ENCODE measurements around the gene TMEM145.
"Not testable (repeated sequence)": the region's sequence is repeated elsewhere in the genome, so short reads cannot be mapped to it uniquely, and the experiment has no call there.

Gene TMEM145

GRCh38 chr19:42333975-42334696, 21.0 kb downstream of the TMEM145 start:
- DNase-seq (ENCODE audit: insufficient read length) = no peak
- no peak for FAIRE-seq

GRCh38 chr19:42334697-42335373, 21.7 kb downstream of the TMEM145 start:
- TF ChIP-seq POLR2A (IDR thresholded peaks at IDR 0.05; ENCODE audit: low read depth, low read length) (no peak), POLR2AphosphoS5 (IDR thresholded peaks at IDR 0.05; ENCODE audit: low read depth, low read length) (no peak), TAF1 (IDR thresholded peaks at IDR 0.05; ENCODE audit: borderline replicate concordance, low read depth, low read length) (no peak)
- DNase-seq (ENCODE audit: insufficient read length) (no peak), FAIRE-seq (no peak)

More at GRCh38 chr19:42333975-42334696, 21.0 kb downstream of the TMEM145 start:
- TF ChIP-seq POLR2A (IDR thresholded peaks at IDR 0.05; ENCODE audit: low read depth, low read length) = no peak

GRCh38 chr19:42335374-42335936, 22.3 kb downstream of the TMEM145 start:
- TF ChIP-seq POLR2AphosphoS5 (IDR thresholded peaks at IDR 0.05; ENCODE audit: low read depth, low read length) (no peak), POLR2A (IDR thresholded peaks at IDR 0.05; ENCODE audit: low read depth, low read length) (no peak), TAF1 (IDR thresholded peaks at IDR 0.05; ENCODE audit: borderline replicate concordance, low read depth, low read length) (no peak)
- no peak for FAIRE-seq
- no peak for DNase-seq (ENCODE audit: insufficient read length)

- FAIRE-seq (no peak), DNase-seq (ENCODE audit: insufficient read length) (no peak)
Observed at GRCh38 chr19:42335971-42336370, 22.9 kb downstream of the TMEM145 start.

GRCh38 chr19:42339126-42339860, 26.2 kb downstream of the TMEM145 start:
- not testable (repeated sequence) for DNase-seq (ENCODE audit: insufficient read length)

More at GRCh38 chr19:42335971-42336370, 22.9 kb downstream of the TMEM145 start:
- no peak for TF ChIP-seq POLR2AphosphoS5 (IDR thresholded peaks at IDR 0.05; ENCODE audit: low read depth, low read length)
- no peak for TF ChIP-seq TAF1 (IDR thresholded peaks at IDR 0.05; ENCODE audit: borderline replicate concordance, low read depth, low read length)
- TF ChIP-seq POLR2A (IDR thresholded peaks at IDR 0.05; ENCODE audit: low read depth, low read length) = no peak

GRCh38 chr19:42339922-42340321, 26.8 kb downstream of the TMEM145 start:
- FAIRE-seq; DNase-seq (ENCODE audit: insufficient read length): not testable (repeated sequence)

More at GRCh38 chr19:42339126-42339860, 26.2 kb downstream of the TMEM145 start:
- not testable (repeated sequence) for FAIRE-seq

- no peak for FAIRE-seq
Observed at GRCh38 chr19:42343344-42344110, 30.4 kb downstream of the TMEM145 start.

GRCh38 chr19:42344336-42344893, 31.3 kb downstream of the TMEM145 start:
- DNase-seq (ENCODE audit: insufficient read length) (no peak), FAIRE-seq (no peak)
- TF ChIP-seq TAF1 (IDR thresholded peaks at IDR 0.05; ENCODE audit: borderline replicate concordance, low read depth, low read length) (no peak), POLR2AphosphoS5 (IDR thresholded peaks at IDR 0.05; ENCODE audit: low read depth, low read length) (no peak), POLR2A (IDR thresholded peaks at IDR 0.05; ENCODE audit: low read depth, low read length) (no peak)

More at GRCh38 chr19:42343344-42344110, 30.4 kb downstream of the TMEM145 start:
- no peak for DNase-seq (ENCODE audit: insufficient read length)
- TF ChIP-seq TAF1 (IDR thresholded peaks at IDR 0.05; ENCODE audit: borderline replicate concordance, low read depth, low read length) (no peak), POLR2A (IDR thresholded peaks at IDR 0.05; ENCODE audit: low read depth, low read length) (no peak), POLR2AphosphoS5 (IDR thresholded peaks at IDR 0.05; ENCODE audit: low read depth, low read length) (no peak)

- no peak for DNase-seq (ENCODE audit: insufficient read length)
- no peak for TF ChIP-seq POLR2AphosphoS5 (IDR thresholded peaks at IDR 0.05; ENCODE audit: low read depth, low read length)
- TF ChIP-seq POLR2A (IDR thresholded peaks at IDR 0.05; ENCODE audit: low read depth, low read length) = no peak
- TF ChIP-seq TAF1 (IDR thresholded peaks at IDR 0.05; ENCODE audit: borderline replicate concordance, low read depth, low read length) = no peak
- FAIRE-seq = no peak
Observed at GRCh38 chr19:42345191-42345812, 32.2 kb downstream of the TMEM145 start.

- TF ChIP-seq TAF1 (IDR thresholded peaks at IDR 0.05; ENCODE audit: borderline replicate concordance, low read depth, low read length) = no peak
- no peak for TF ChIP-seq POLR2A (IDR thresholded peaks at IDR 0.05; ENCODE audit: low read depth, low read length)
- TF ChIP-seq POLR2AphosphoS5 (IDR thresholded peaks at IDR 0.05; ENCODE audit: low read depth, low read length) = no peak
- no peak for DNase-seq (ENCODE audit: insufficient read length)
- FAIRE-seq = no peak
Observed at GRCh38 chr19:42348211-42348610, 35.1 kb downstream of the TMEM145 start.

Data from GM12892 (cell line).